HG02623 (cell line): Measurements from ENCODE around the gene RAMP1.

ENCODE experiments used
- ATAC-seq: cut with Tn5 transposase; IDR thresholded peaks from one replicate; pipeline ENCODE4 v1.9.1; 2021; ENCODE audit warnings: moderate library complexity; ENCODE audit not compliant: unreplicated experiment

RAMP1 gene

GRCh38 chr2:237876061-237876526, 16.7 kb downstream of the RAMP1 start:
- no peak for ATAC-seq

DNA sequence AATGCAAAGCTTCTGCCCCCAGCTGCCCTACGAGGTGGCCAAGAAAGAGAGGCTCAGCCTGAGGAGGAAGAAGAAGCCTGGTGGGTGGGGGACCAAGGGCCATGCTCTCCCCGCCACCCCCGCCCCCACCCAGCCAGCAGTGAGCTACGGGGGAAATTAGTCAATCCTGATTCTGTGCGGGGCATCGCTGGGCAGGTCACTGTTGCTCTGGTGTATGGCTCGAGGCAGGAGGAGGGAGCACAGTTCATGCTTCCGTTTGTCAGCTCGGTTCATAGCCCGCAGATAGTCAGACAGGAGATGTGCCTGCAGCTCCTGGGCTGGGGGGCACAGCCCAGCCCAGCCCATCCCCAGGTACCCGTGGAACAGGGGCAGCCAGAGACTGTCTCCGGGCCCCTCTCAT, 17.1 kb downstream of the RAMP1 start:
- no peak for ATAC-seq

DNA sequence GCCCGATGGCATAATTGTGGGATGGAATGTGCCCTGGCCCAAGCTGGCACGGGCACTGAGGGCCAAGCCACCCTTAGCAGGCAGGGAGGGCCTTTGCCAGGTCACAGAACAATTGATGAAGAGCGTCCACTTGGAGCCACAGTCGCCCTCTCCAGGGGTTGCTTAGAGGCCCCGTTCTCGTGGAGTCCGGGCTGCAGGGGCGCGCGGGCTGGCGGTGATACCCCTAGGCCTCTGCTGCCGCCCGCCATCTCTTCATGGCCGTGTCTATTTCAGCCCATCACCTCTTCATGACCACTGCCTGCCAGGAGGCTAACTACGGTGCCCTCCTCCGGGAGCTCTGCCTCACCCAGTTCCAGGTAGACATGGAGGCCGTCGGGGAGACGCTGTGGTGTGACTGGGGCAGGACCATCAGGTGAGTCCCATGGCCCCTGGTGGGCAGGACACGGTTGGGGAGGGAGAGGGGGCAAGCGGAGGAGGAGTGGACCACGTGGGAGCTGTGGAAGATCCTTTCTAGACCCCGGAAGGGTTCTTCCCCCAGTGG, 17.6 kb downstream of the RAMP1 start:
- no peak for ATAC-seq

- ATAC-seq = no peak
Measured at GRCh38 chr2:237877576-237878307, 18.3 kb downstream of the RAMP1 start.

DNA sequence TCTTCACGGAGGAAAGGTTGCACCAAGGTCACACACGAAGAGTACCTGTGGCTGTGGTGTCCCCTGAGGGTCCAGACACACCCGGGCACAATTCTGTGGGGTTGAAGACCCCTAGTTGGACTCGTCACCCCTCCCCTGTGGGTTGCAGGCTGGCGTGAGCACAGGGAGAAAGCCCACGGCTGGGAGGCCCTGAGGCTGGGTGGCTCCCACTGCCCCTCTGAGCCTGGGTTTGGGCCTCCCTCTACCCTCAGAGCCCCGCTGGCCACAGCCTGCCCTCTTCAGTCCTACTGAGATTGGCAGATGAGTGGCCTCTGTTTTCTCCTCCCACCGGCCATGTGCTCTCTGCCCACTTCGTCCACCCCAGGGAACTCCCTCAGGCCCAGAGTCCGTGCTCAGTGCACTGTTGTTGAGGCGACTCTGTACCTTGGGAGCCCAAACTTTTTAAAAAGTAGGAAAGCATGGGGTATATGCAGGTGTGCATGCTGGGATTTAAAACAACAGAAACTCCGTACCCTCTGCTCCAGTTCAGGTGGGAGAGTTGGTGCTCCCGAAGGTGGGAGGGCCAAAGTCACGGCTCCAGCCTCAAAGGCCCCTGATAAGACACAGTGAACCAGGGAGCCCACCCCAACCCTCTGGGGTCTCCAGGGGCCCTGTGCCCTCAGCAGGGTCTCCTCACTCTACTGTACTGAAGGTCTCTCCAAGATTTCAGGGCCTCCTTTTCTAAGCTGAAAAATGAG, 19.1 kb downstream of the RAMP1 start:
- ATAC-seq = no peak

- ATAC-seq = no peak
Measured at GRCh38 chr2:237879058-237879430, 19.6 kb downstream of the RAMP1 start.

GRCh38 chr2:237879991-237880560, 20.7 kb downstream of the RAMP1 start:
- ATAC-seq = no peak

GRCh38 chr2:237882510-237883481, 23.4 kb downstream of the RAMP1 start:
- ATAC-seq = no peak

DNA sequence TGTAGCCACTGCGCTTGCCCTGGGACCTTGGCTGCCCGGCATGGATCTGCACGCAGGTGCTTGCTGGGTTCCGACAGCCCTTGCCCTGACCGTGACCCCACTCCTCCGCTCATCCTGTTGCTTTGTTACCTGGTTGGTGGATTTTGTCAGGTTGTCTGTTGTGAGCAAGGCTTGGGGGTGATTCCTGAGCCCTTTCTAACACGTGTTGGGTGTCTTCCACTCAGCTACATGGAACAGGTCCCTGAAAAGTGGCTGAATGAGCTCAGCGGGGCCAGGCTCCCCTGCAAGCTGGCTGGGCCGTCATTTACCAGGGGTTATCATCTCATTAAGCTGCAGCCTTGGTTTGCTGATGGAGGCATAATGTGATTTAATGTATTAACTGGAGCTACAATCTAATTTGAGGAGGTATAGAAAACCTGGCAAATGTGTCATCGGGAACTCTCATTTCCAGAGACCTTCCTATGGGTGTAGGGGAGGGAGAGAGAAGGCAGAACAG, 24.6 kb downstream of the RAMP1 start:
- ATAC-seq = no peak

GRCh38 chr2:237884681-237885080, 25.3 kb downstream of the RAMP1 start:
- ATAC-seq = no peak

GRCh38 chr2:237885111-237885930, 25.9 kb downstream of the RAMP1 start:
- ATAC-seq = no peak

GRCh38 chr2:237885931-237886684, 26.7 kb downstream of the RAMP1 start:
- no peak for ATAC-seq

GRCh38 chr2:237886685-237887481, 27.5 kb downstream of the RAMP1 start:
- no peak for ATAC-seq

DNA sequence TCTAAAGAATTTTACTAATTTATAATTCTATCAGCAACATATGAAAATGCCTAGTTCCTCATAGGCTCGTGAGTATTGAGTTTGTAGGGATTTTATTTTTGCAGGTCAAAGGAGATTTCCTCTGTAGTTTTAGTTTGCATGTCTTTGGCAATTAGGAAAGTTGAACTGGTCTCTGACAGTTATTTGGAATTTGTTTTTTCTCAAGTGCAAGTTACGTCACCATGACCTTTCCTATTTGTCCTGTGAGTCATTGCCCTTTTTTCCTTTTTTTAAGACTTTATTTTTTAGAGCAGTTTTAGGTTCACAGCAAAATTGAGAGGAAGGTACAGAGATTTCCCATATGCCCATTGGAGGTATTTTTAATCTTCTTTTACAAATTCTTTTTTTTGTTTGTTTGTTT, 29.0 kb downstream of the RAMP1 start:
- ATAC-seq = no peak

DNA sequence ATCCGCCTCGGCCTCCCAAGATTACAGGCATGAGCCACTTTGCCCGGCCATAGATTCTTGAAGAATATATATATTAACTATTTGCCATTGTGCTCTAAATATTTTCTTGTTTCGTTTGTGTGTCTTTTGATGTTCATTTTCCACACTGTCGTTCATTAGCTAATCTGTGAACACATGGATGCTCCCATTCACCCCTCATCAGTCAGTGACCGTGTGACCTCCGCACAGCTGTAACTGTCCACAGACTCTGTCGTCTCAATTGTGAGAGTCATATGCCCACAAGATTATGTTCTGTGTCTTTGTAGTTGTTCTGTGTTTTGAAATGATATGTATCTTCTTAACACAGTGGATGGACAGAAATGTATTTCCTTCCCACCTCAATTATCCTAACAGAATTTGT, 29.6 kb downstream of the RAMP1 start:
- ATAC-seq = no peak

GRCh38 chr2:237889811-237890210, 30.4 kb downstream of the RAMP1 start:
- no peak for ATAC-seq

GRCh38 chr2:237892478-237892877, 33.1 kb downstream of the RAMP1 start:
- no peak for ATAC-seq

DNA sequence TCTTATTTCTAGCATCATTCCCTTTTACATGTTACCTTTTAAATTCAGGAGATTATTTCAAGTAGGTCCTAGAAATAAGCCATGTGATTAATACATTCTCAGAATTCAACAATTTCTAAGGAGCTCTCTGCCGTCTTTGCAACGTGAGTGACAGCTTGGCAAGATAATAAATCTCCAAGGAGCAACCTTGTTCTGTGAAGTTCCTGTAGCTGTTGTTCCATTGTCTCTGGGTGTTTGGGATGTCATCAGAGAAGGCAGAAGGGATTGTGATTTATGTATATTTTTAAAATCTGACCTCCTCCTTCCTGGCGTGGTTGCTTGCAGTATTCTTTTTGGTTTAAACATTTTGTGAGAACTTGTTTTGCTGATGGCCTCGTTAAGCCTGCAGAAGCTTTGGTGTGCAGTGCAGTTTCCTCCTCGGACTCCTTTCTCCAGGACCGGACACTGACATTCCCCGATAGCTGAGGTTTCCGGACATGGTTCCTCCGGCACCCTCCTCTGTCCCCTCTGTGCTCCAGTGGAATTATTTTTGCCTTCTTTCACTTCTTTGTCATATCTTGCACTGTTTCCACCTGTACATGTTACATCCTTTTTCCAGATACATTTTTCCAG, 33.7 kb downstream of the RAMP1 start:
- ATAC-seq = no peak
